Spinal cord (tissue), 10 donors: ENCODE data around the gene TMEM209. TPM values are rescaled to one million over a fixed set of nuclear protein-coding genes. Genes with fewer than 3 reads are reported as not detected.
"Not testable (repeated sequence)": the region's sequence is repeated elsewhere in the genome, so short reads cannot be mapped to it uniquely, and the experiment has no call there.

Source experiments
- DNase-seq, 6 donors: peaks; one replicate each; pipeline versions ENCODE4 v3.0.0 to v3.0.0-alpha.2; 2013 to 2015; ENCODE audit warnings: low spot score in 6 of 6, low read depth in 4 of 6
- H3K27ac ChIP-seq: one replicate; pipeline ENCODE4 v1.5.1; 2013; ENCODE audit warnings: low read depth, low read length, control low read depth
- H3K27me3 ChIP-seq: one replicate; pipeline ENCODE4 v1.6.1; 2013; ENCODE audit warnings: low read length; ENCODE audit not compliant: control insufficient read depth, insufficient read depth
- H3K36me3 ChIP-seq: one replicate; pipeline ENCODE4 v1.6.1; 2013; ENCODE audit warnings: low read length; ENCODE audit not compliant: control insufficient read depth, insufficient read depth
- H3K4me1 ChIP-seq: one replicate; pipeline ENCODE4 v1.6.1; 2013; ENCODE audit warnings: low read length; ENCODE audit not compliant: control insufficient read depth, insufficient read depth
- H3K4me3 ChIP-seq: one replicate; pipeline ENCODE4 v1.5.1; 2013; ENCODE audit warnings: low read depth, low read length, control low read depth
- H3K9me3 ChIP-seq: one replicate; pipeline ENCODE4 v1.6.1; 2013; ENCODE audit warnings: low read length; ENCODE audit not compliant: control insufficient read depth, insufficient read depth
- WGBS: methylation state at CpG from one replicate; pipeline ENCODE4 v1.1.5; 2013; ENCODE audit warnings: missing lambda C conversion rate; ENCODE audit not compliant: insufficient coverage; 5-methylcytosine and 5-hydroxymethylcytosine counted together
- polyA plus RNA-seq, 2 donors: library from polyadenylated mRNA; unstranded; fragments of 120-200 nt; gene quantifications; one replicate each; pipeline ENCODE4 v1.2.1, GENCODE V29; 2013; ENCODE audit not compliant: insufficient read length in 2 of 2
- total RNA-seq, 2 donors: library from RNA; depleted of rRNA in 1 of 2; stranded (reverse); fragments of 120-200 nt in 1 of 2; fragments of >200 nt in 1 of 2; gene quantifications; one replicate each; pipeline versions ENCODE4 v1.2.3 to v1.2.4, GENCODE V29; 2013 to 2014
- donor health status: healthy.

The TMEM209 gene
- total and polyA plus RNA-seq, 4 donors: 13.7 to 17.2 (median 15.7) TPM

DNA sequence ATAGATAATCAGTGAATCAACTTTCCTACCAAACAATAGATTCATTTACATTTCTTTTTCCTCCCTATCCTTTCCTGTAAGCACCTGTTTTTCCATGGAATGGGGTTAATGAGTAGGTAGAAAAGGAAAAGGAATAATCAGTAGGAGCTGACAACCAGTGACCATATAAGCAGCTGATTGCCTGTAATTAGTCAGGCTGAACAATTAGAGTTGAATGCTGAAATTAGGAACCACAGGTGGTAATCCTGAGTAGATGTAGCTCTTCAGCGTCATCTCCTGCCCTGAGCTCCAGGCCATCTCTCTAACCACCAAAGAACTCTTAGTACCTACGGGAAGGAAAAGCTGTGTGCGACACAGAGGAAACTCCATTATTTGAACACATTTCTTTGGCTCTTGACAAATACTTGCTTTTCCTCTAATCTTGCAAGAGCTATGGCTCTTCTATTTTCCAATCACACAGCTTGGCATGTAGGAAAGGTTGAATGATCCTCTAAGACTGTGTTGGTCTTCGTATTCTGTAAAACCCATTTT lies 71.0 kb downstream of the TMEM209 start:
- H3K27me3 ChIP-seq: no peaks in the 10 kb centered on the region
- peaks cover 28% of the 10 kb centered on the region for H3K36me3 ChIP-seq
- 73% methylated on average over 2 of the region's 4 CpGs for WGBS
- H3K4me3 ChIP-seq: no peak overlapping the region
- no peaks in the 10 kb centered on the region for H3K4me1 ChIP-seq
- DNase-seq: peak in 1 of 6 donors; percentile 62
- H3K27ac ChIP-seq: no peak overlapping the region
- H3K9me3 ChIP-seq: no peaks in the 10 kb centered on the region

DNA sequence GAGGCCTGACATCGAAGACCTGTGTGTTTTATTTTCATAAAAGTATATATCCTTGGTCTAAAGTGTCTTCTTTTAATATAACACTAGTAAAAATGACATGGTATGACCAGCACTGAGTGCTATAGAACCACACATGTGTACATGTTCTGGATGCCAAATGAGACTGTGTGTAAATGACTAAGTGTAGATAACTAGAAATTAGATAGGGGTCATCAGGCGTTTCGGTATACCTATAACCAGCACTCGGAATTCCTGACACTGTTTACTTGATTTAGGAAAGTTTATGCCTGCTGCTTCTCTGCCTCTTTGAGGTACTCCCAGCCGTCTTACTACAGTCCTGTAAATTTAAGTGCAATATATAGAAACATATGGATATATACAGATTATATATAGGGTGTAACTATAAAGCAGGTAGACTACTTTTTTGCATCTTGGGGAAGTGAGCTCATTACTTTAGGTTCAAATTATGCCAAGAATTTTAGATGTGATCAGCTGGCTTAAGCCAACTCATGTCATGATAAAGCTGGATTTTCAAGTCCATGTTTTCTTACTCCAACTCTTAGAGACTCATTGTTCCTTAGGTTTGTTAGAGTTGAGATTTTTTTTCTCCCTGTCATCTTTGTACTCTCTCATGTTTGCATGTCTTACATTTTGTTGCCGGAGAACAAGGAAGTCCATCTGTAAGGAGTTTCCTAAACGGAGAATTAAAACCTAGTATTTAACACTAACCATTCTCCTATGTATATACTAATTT lies 72.0 kb downstream of the TMEM209 start:
- no peaks in the 10 kb centered on the region for H3K4me1 ChIP-seq
- H3K4me3 ChIP-seq: no peak overlapping the region
- no peaks in the 10 kb centered on the region for H3K9me3 ChIP-seq
- DNase-seq: no peak
- H3K27me3 ChIP-seq: no peaks in the 10 kb centered on the region
- peaks cover 29% of the 10 kb centered on the region for H3K36me3 ChIP-seq
- H3K27ac ChIP-seq: no peak overlapping the region
- no CpG with 5 or more reads among the region's 7 CpGs for WGBS

DNA sequence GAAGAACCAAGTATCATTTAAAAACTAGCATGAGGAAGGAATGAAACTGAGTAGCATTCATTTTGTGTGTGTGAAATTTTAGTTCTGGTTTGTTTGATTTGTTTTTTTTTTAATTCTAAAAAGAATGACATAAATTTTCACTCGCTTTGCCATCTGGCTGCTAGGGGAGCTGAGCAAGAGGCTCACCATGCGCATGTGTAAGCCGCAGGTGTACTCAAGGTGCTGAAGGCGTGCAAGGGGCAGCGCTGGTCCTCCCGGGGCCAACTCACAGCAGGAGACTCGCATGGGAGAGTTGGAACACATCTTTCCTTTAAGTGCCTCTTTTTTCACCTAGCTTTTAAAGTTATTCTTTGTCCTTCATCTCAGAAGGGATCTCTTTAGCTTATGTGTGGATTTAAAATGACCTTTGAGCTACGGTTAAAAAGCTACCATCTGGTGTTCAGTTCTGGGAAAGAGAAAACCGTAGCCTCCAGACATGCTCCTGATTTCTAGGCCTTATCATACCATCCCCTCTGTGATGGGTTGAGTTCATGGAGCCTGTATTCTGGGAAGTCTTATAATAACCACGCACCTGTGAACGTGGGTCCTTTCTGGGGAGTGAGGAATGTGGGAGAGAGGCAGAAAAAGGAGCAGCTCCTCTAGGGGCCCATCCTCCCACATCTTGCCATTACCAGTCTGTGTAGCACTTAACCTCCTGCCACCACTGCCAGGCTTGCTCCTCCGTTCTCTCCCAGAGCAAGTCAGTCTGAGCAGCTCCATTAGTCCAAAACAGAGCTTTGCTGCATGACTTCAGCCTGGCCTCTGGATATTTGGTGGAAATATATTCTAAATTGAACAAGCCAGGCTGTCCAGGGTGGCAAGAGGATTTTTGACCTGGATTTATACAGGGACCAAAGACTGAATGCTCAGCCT lies 73.0 kb downstream of the TMEM209 start:
- H3K9me3 ChIP-seq: no peaks in the 10 kb centered on the region
- H3K27me3 ChIP-seq: no peaks in the 10 kb centered on the region
- H3K4me3 ChIP-seq: no peak overlapping the region
- H3K4me1 ChIP-seq: no peaks in the 10 kb centered on the region
- no peak for DNase-seq
- WGBS: 90% methylated on average over 3 of the region's 12 CpGs
- H3K36me3 ChIP-seq: peaks cover 28% of the 10 kb centered on the region
- no peak overlapping the region for H3K27ac ChIP-seq

DNA sequence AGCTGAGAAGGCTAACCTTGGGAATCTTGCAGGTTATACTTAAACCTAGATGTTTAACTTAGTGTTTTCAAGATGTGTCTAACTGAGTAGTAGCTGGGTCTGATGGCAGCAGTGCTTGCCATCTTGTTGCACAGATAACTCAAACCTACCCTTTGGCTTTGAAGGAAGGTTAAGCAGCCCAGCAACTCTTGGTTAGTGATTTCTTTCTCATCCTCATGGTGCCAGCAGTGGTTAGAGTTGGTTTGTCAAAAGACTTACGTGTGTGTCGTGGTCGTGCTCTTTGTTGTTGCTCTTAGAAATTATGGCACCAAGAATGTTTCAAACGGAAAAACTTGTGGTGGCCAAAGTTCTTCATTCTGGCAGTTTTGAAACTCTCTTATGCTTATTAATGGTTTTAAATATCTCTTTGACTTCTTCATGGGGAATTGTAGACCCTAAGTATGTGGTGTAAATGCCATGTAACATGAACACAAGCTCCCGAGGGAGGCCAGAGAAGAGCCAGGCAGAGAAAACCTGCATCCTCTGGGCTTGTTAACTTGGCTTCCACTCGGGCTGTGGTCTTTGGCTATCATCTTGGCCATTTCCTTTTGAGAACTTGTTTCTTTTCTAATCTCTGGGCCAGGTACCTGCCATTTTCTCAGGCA lies 73.9 kb downstream of the TMEM209 start:
- Histone ChIP-seq H3K4me3 (no peak overlapping the region), H3K9me3 (no peaks in the 10 kb centered on the region), H3K4me1 (no peaks in the 10 kb centered on the region), H3K36me3 (peaks cover 31% of the 10 kb centered on the region), H3K27ac (no peak overlapping the region), H3K27me3 (no peaks in the 10 kb centered on the region)
- WGBS: 90% methylated on average over 5 of the region's 6 CpGs
- no peak for DNase-seq

DNA sequence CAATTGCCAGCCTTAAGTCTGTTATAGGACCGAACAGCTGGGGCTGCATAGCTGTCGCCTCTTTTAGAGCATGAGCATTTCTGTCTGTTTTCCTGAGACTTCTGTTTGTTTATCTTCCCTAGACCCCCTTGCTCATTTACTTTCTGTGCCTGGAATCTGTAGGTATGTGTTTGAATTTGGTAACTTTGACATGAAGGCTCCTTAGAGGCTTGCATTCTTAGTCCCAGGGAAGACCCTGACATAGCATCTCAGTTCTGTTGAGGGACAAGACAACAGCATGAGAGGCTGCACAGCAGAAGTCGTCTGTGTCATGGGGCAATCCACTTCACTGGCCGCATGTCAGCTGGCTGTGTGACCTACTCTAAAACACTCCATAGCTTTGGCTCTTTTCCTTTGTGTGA lies 76.2 kb downstream of the TMEM209 start:
- no peak for DNase-seq
- no peaks in the 10 kb centered on the region for H3K27me3 ChIP-seq
- 82% methylated on average over 2 of the region's 4 CpGs for WGBS
- H3K36me3 ChIP-seq: peaks cover 35% of the 10 kb centered on the region
- no peaks in the 10 kb centered on the region for H3K4me1 ChIP-seq
- no peak overlapping the region for H3K4me3 ChIP-seq
- no peak overlapping the region for H3K27ac ChIP-seq
- H3K9me3 ChIP-seq: no peaks in the 10 kb centered on the region

DNA sequence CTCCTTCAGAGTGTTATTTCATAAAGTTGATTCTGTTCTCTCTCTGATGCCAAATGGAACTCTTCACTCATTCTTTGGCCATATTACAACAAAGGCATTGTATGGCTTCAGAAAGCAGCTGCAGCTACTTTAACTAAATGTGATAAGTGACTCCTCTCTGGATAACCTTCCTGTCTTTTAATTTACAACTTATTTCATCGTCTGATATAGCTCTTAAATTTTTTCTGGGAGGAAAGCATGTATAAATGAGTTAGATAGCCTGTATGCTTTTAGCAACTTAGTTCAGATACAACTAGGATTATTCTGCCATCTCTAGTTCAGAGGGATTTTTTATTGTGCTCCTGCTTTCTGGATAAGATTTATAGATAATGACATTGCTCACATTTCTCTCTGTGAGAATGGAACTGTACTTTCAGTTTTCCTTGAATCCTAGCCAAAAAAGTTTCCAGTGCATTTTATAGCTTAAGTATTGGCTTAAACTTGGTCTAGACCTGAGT lies 77.3 kb downstream of the TMEM209 start:
- Histone ChIP-seq H3K36me3 (peaks cover 38% of the 10 kb centered on the region), H3K27ac (peak overlapping the region; percentile 2), H3K27me3 (no peaks in the 10 kb centered on the region), H3K9me3 (no peaks in the 10 kb centered on the region), H3K4me3 (no peak overlapping the region), H3K4me1 (no peaks in the 10 kb centered on the region)
- WGBS: no CpG with 5 or more reads among the region's 1 CpG
- no peak for DNase-seq

DNA sequence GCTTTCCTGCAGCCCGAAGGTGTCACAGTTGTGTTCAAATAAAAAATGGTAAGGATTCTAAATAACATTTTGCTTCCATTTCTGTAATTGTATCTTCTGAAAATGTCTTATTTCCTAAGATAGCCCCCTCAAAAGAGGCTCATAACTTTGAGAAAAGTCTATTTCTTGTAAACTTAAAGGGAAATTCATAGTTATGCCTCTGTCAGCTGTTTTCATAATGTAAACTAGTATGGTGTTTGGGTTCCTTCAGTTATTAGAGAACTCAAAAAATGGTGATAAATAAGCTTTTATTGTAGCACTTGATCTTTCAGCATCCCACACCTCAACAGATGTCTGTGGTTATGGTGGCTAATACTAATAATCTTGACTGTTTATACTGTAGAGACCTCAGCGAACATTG lies 77.8 kb downstream of the TMEM209 start:
- no peaks in the 10 kb centered on the region for H3K4me1 ChIP-seq
- DNase-seq: no peak
- H3K4me3 ChIP-seq: no peak overlapping the region
- peaks cover 40% of the 10 kb centered on the region for H3K36me3 ChIP-seq
- H3K27ac ChIP-seq: no peak overlapping the region
- no peaks in the 10 kb centered on the region for H3K27me3 ChIP-seq
- WGBS: no CpG with 5 or more reads among the region's 2 CpGs
- no peaks in the 10 kb centered on the region for H3K9me3 ChIP-seq

DNA sequence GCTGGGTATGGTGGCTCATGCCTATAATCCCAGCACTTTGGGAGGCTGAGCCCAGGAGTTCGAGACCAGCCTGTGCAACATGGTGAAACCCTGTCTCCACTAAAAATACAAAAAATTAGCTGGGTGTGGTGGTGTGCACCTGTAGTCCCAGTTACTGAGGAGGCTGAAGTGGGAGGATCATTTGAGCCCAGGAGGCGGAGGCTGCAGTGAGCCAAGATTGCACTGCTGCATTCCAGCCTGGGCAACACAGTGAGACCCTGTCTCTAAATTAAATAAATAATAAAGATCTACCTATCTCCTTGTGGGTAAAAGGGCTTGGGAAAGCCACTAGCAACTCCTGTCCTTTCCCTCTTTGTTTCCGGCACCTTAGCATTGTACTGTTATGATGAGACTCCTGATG lies 78.4 kb downstream of the TMEM209 start:
- H3K27me3 ChIP-seq, DNase-seq, H3K4me1 ChIP-seq, H3K4me3 ChIP-seq, H3K27ac ChIP-seq, H3K9me3 ChIP-seq: not testable (repeated sequence)
- H3K36me3 ChIP-seq: peaks cover 36% of the 10 kb centered on the region
- WGBS: no CpG with 5 or more reads among the region's 3 CpGs

DNA sequence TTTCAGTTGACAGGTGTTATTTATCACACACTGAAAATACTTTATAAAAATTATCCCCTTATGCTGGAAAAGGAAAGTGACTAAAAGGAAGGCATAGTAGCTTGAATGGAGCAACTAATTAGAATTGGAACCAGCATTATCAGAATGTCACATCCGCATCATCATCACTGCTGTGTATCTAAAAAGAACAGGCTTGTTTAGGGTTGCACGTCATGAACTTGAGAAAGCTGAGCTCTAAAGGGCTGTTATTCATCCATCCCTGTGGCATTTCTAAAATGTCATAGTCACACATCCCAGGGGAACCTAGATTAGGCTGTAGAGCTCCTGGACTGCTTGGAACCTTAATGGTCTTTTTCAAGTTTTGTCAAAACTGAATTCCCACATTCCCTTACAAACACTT lies 80.5 kb downstream of the TMEM209 start:
- Histone ChIP-seq H3K9me3 (no peaks in the 10 kb centered on the region), H3K27me3 (no peaks in the 10 kb centered on the region), H3K4me1 (no peaks in the 10 kb centered on the region), H3K4me3 (no peak overlapping the region), H3K27ac (no peak overlapping the region), H3K36me3 (peaks cover 30% of the 10 kb centered on the region)
- no peak for DNase-seq
- 100% methylated on average over 1 of the region's 2 CpGs for WGBS
